HepG2 (cell line): Measurements from ENCODE around the gene LAMA5. TPM values are rescaled to one million over a fixed set of nuclear protein-coding genes. Genes with fewer than 3 reads are reported as not detected.

Source experiments
- ARID2 ChIP-seq: sonication (generic); formaldehyde crosslinking; IDR thresholded peaks from 2 replicates; pipeline ENCODE4 v1.8.1; 2022; ENCODE audit warnings: mild to moderate bottlenecking, missing genetic modification reagents, borderline replicate concordance
- GFI1 ChIP-seq: sonication (generic); formaldehyde crosslinking; IDR thresholded peaks from 2 replicates; pipeline ENCODE4 v1.5.0; 2020; ENCODE audit warnings: missing genetic modification reagents, mild to moderate bottlenecking, borderline replicate concordance
- HNRNPL ChIP-seq: fragments of 200-400 bp; formaldehyde crosslinking; IDR thresholded peaks from 2 replicates; pipeline ENCODE4 v1.6.1; 2017; ENCODE audit warnings: mild to moderate bottlenecking, low read depth, low read length
- KAT8 ChIP-seq: IDR thresholded peaks from 2 replicates; pipeline ENCODE4 v1.6.1; 2016; ENCODE audit warnings: missing genetic modification reagents, missing compliant biosample characterization
- MAX ChIP-seq: IDR thresholded peaks from 2 replicates; pipeline ENCODE4 v1.6.1; 2012; ENCODE audit warnings: inconsistent platforms
- MEIS1 ChIP-seq: sonication (generic); formaldehyde crosslinking; IDR thresholded peaks from 2 replicates; pipeline ENCODE4 v1.9.0; 2021; ENCODE audit warnings: mild to moderate bottlenecking, missing genetic modification reagents, moderate library complexity, borderline replicate concordance
- MYC ChIP-seq: sonication (generic); formaldehyde crosslinking; IDR thresholded peaks from 2 replicates; pipeline ENCODE4 v1.9.0; 2021; ENCODE audit warnings: missing genetic modification reagents, borderline replicate concordance
- MYPOP ChIP-seq: sonication (generic); formaldehyde crosslinking; IDR thresholded peaks from 2 replicates; pipeline ENCODE4 v1.8.1; 2023; ENCODE audit warnings: mild to moderate bottlenecking, moderate library complexity, missing genetic modification reagents
- SIX4 ChIP-seq: sonication (generic); formaldehyde crosslinking; IDR thresholded peaks from 2 replicates; pipeline ENCODE4 v1.4.0; 2020; ENCODE audit warnings: missing genetic modification reagents
- STAG1 ChIP-seq: sonication (generic); formaldehyde crosslinking; IDR thresholded peaks from 2 replicates; pipeline ENCODE4 v1.4.0; 2020; ENCODE audit warnings: missing genetic modification reagents
- SUZ12 ChIP-seq: fragments of 150-350 bp; IDR thresholded peaks from 2 replicates; pipeline ENCODE4 v1.6.1; 2014; ENCODE audit warnings: low read depth, low read length
- THAP9 ChIP-seq: sonication (generic); formaldehyde crosslinking; IDR thresholded peaks from 2 replicates; pipeline ENCODE4; 2020; ENCODE audit warnings: missing genetic modification reagents, mild to moderate bottlenecking, borderline replicate concordance
- ZNF556 ChIP-seq: sonication (generic); formaldehyde crosslinking; IDR thresholded peaks from 2 replicates; pipeline ENCODE4 v1.4.0; 2020; ENCODE audit warnings: mild to moderate bottlenecking, missing genetic modification reagents, borderline replicate concordance
- ZNF589 ChIP-seq: sonication (generic); formaldehyde crosslinking; conservative IDR thresholded peaks from 2 replicates; pipeline ENCODE4 v1.8.0; 2022; ENCODE audit warnings: mild to moderate bottlenecking, moderate library complexity, missing genetic modification reagents
- polyA plus RNA-seq, 8 experiments: library from polyadenylated mRNA; depleted of rRNA in 3 of 8; stranded (reverse) in 7 of 8; unstranded in 1 of 8; fragments of >200 nt; fragmentation: Illumina TruSeq in 4 of 8; extraction: Trizol in 4 of 8; gene quantifications; 2 replicates each; pipeline versions ENCODE4 v1.2.1 to v1.2.3, GENCODE V29; 2011 to 2016; ENCODE audit warnings: low read depth in 4 of 8, missing spikeins in 1 of 8, mixed read lengths in 1 of 8; ENCODE audit not compliant: insufficient read depth in 1 of 8
- total RNA-seq, 5 experiments: library from RNA; depleted of rRNA; stranded (reverse); fragments of >200 nt; fragmentation: Illumina TruSeq; extraction: Trizol; gene quantifications; 2 replicates each; pipeline ENCODE4 v1.2.3, GENCODE V29; 2016; ENCODE audit warnings: low read depth in 1 of 5
- TF ChIP-seq, protein P1 (sequence below): sonication (generic); formaldehyde crosslinking; conservative IDR thresholded peaks from 2 replicates; pipeline ENCODE4 v1.4.0; 2020; ENCODE audit warnings: missing genetic modification reagents
- TF ChIP-seq, protein P2 (sequence below): sonication (generic); formaldehyde crosslinking; IDR thresholded peaks from 2 replicates; pipeline ENCODE4 v1.5.0; 2020; ENCODE audit warnings: mild to moderate bottlenecking, missing genetic modification reagents, borderline replicate concordance
- TF ChIP-seq, protein P3 (sequence below): sonication (generic); formaldehyde crosslinking; IDR thresholded peaks from 2 replicates; pipeline ENCODE4 v1.8.1; 2023; ENCODE audit warnings: mild to moderate bottlenecking, missing genetic modification reagents, borderline replicate concordance
- TF ChIP-seq, protein P4 (sequence below): IDR thresholded peaks from 2 replicates; pipeline ENCODE4 v1.6.1; 2018; ENCODE audit warnings: missing genetic modification reagents

The LAMA5 gene
- total and polyA plus RNA-seq, 2 of the 13 experiments (the other 11 are each of a cell fraction or from before 2014, with no cell fraction given) = 21.0 to 44.7 TPM

GRCh38 chr20:62412194-62413024, 45.3 kb upstream of the LAMA5 start (continued):
- TF ChIP-seq HNRNPL (peak; percentile 92; the same call in 1 of the 2 replicates), SIX4 (CRISPR knock-in tag) (no peak), MYC (CRISPR knock-in tag) (0 out of 2 replicates have a peak, but pooled peaks have one; percentile 49), THAP9 (CRISPR knock-in tag) (peak; percentile 3; the same call in 1 of the 2 replicates), ZNF589 (CRISPR knock-in tag) (0 out of 2 replicates have a peak, but pooled peaks have one; percentile 26), MYPOP (CRISPR knock-in tag) (no peak; the same call in 1 of the 2 replicates), KAT8 (CRISPR knock-in tag) (0 out of 2 replicates have a peak, but pooled peaks have one; percentile 28), ARID2 (CRISPR knock-in tag) (no peak), ZNF556 (CRISPR knock-in tag) (peak; percentile 74), SUZ12 (no peak), MAX (peak; percentile 59; the same call in 1 of the 2 replicates), GFI1 (no peak), MEIS1 (CRISPR knock-in tag) (peak; percentile 69; the same call in 1 of the 2 replicates), STAG1 (0 out of 2 replicates have a peak, but pooled peaks have one; percentile 12)
- TF ChIP-seq, protein P1, sequence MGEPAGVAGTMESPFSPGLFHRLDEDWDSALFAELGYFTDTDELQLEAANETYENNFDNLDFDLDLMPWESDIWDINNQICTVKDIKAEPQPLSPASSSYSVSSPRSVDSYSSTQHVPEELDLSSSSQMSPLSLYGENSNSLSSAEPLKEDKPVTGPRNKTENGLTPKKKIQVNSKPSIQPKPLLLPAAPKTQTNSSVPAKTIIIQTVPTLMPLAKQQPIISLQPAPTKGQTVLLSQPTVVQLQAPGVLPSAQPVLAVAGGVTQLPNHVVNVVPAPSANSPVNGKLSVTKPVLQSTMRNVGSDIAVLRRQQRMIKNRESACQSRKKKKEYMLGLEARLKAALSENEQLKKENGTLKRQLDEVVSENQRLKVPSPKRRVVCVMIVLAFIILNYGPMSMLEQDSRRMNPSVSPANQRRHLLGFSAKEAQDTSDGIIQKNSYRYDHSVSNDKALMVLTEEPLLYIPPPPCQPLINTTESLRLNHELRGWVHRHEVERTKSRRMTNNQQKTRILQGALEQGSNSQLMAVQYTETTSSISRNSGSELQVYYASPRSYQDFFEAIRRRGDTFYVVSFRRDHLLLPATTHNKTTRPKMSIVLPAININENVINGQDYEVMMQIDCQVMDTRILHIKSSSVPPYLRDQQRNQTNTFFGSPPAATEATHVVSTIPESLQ (CRISPR knock-in tag) = no peak
- TF ChIP-seq, protein P2, sequence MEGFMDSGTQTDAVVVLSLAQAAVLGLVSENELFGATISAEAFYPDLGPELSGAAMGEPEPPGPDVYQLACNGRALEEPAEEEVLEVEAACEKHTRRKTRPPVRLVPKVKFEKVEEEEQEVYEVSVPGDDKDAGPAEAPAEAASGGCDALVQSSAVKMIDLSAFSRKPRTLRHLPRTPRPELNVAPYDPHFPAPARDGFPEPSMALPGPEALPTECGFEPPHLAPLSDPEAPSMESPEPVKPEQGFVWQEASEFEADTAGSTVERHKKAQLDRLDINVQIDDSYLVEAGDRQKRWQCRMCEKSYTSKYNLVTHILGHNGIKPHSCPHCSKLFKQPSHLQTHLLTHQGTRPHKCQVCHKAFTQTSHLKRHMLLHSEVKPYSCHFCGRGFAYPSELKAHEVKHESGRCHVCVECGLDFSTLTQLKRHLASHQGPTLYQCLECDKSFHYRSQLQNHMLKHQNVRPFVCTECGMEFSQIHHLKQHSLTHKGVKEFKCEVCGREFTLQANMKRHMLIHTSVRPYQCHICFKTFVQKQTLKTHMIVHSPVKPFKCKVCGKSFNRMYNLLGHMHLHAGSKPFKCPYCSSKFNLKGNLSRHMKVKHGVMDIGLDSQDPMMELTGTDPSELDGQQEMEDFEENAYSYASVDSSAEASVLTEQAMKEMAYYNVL (CRISPR knock-in tag) = no peak; the same call in none of the 2 replicates
- TF ChIP-seq, protein P3, sequence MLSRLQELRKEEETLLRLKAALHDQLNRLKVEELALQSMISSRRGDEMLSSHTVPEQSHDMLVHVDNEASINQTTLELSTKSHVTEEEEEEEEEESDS (CRISPR knock-in tag) = no peak
- TF ChIP-seq, protein P4, sequence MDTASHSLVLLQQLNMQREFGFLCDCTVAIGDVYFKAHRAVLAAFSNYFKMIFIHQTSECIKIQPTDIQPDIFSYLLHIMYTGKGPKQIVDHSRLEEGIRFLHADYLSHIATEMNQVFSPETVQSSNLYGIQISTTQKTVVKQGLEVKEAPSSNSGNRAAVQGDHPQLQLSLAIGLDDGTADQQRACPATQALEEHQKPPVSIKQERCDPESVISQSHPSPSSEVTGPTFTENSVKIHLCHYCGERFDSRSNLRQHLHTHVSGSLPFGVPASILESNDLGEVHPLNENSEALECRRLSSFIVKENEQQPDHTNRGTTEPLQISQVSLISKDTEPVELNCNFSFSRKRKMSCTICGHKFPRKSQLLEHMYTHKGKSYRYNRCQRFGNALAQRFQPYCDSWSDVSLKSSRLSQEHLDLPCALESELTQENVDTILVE (CRISPR knock-in tag) = no peak
